Hepatocyte (in vitro differentiated cells): Measurements from ENCODE around the gene CCDC69.

Experiments
- EZH2phosphoT487 ChIP-seq: fragments of 200-600 bp; sonication (generic); IDR thresholded peaks from one replicate; pipeline ENCODE4 v1.6.1; 2018; ENCODE audit warnings: antibody characterized with exemption, mild to moderate bottlenecking, low read depth, moderate library complexity; ENCODE audit not compliant: unreplicated experiment, severe bottlenecking
- TF ChIP-seq, protein P1 (sequence below): fragments of 200-600 bp; sonication (generic); IDR thresholded peaks from 2 replicates; pipeline ENCODE4 v1.5.1; 2016; ENCODE audit warnings: antibody characterized with exemption, mild to moderate bottlenecking; ENCODE audit not compliant: poor library complexity

- TF ChIP-seq, protein P1, sequence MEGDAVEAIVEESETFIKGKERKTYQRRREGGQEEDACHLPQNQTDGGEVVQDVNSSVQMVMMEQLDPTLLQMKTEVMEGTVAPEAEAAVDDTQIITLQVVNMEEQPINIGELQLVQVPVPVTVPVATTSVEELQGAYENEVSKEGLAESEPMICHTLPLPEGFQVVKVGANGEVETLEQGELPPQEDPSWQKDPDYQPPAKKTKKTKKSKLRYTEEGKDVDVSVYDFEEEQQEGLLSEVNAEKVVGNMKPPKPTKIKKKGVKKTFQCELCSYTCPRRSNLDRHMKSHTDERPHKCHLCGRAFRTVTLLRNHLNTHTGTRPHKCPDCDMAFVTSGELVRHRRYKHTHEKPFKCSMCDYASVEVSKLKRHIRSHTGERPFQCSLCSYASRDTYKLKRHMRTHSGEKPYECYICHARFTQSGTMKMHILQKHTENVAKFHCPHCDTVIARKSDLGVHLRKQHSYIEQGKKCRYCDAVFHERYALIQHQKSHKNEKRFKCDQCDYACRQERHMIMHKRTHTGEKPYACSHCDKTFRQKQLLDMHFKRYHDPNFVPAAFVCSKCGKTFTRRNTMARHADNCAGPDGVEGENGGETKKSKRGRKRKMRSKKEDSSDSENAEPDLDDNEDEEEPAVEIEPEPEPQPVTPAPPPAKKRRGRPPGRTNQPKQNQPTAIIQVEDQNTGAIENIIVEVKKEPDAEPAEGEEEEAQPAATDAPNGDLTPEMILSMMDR, result no peak
- no peak for TF ChIP-seq EZH2phosphoT487
Measured at GRCh38 chr5:151140686-151141459, 83.0 kb downstream of the CCDC69 start.
